HCT116 (cell line): Measurements from ENCODE around the gene KRT24. TPM values are rescaled to one million over a fixed set of nuclear protein-coding genes. Genes with fewer than 3 reads are reported as not detected.

Source experiments
- ATAC-seq: fragments of 200-7000 bp; cut with Tn5 transposase; 2 replicates; pipeline ENCODE4 v1.9.1; 2020; ENCODE audit warnings: mild to moderate bottlenecking, moderate library complexity
- BruUV-seq: library from RNA; stranded (reverse); fragments of 400-500 nt; replicated peaks from 2 replicates; lab custom pipeline; 2021; lab: Mats Ljungman, UMichigan
- CTCF ChIA-PET: fragments of 300-600 bp; sonication (Branson Sonifier 250); formaldehyde crosslinking; loops from one replicate; lab custom pipeline; 2021; ENCODE audit warnings: antibody characterized with exemption; lab: Charles Lee
- POLR2A ChIA-PET: fragments of 300-600, 350-600 bp; sonication (Branson Sonifier 250); formaldehyde crosslinking; loops from one replicate; lab custom pipeline; 2021; ENCODE audit warnings: antibody characterized with exemption; lab: Charles Lee
- RAD21 ChIA-PET, 2 experiments: fragments of 300-600 bp; sonication (Branson Sonifier 250); formaldehyde crosslinking; loops; one replicate each; lab custom pipeline; 2023; ENCODE audit warnings: low total read pairs in 2 of 2; ENCODE audit not compliant: uncharacterized antibody in 2 of 2, unreplicated experiment in 2 of 2, low non-redundant PET in 1 of 2; lab: Charles Lee
- DNase-seq: peaks from one replicate; pipeline ENCODE4 v3.0.0-alpha.2; 2010; ENCODE audit warnings: low read depth, low spot score
- H2AFZ ChIP-seq: fragments of 200-600 bp; shearing (Covaris generic), sonication (generic); 2 replicates; pipeline ENCODE4 v1.6.1; 2017; ENCODE audit warnings: low read depth, mixed run types, mixed read lengths, antibody characterized with exemption, low read length; ENCODE audit not compliant: poor library complexity, severe bottlenecking
- H3K27ac ChIP-seq: 2 replicates; pipeline ENCODE4 v1.5.1; 2012; ENCODE audit warnings: low read depth, low read length
- H3K27me3 ChIP-seq: fragments of 200-600 bp; sonication (generic); 2 replicates; pipeline ENCODE4 v1.6.1; 2016; ENCODE audit warnings: mixed run types, low read length, mixed read lengths; ENCODE audit not compliant: insufficient read depth
- H3K36me3 ChIP-seq, 2 experiments: fragments of 200-500 bp in 1 of 2; fragments of 200-600 bp in 1 of 2; sonication (Bioruptor generic) in 1 of 2; sonication (generic) in 1 of 2; 2 replicates each; pipeline versions ENCODE4 v1.5.1 to v1.6.1; 2014 to 2016; ENCODE audit warnings: low read length in 2 of 2, inconsistent platforms in 1 of 2, mixed read lengths in 1 of 2, mixed run types in 1 of 2; ENCODE audit not compliant: insufficient read depth in 2 of 2, control insufficient read depth in 1 of 2
- H3K4me1 ChIP-seq, 2 experiments: fragments of 200-600 bp in 1 of 2; sonication (generic) in 1 of 2; 2 replicates each; pipeline versions ENCODE4 v1.5.1 to v1.6.1; 2012 to 2017; ENCODE audit warnings: low read length in 2 of 2, inconsistent platforms in 1 of 2, mild to moderate bottlenecking in 1 of 2, mixed read lengths in 1 of 2, mixed run types in 1 of 2, moderate library complexity in 1 of 2; ENCODE audit not compliant: insufficient read depth in 2 of 2, control insufficient read depth in 1 of 2
- H3K4me2 ChIP-seq: fragments of 200-600 bp; sonication (generic); 2 replicates; pipeline ENCODE4 v1.6.1; 2017; ENCODE audit warnings: mixed run types, low read length, mixed read lengths
- H3K4me3 ChIP-seq, 2 experiments: fragments of 200-600 bp in 1 of 2; sonication (generic) in 1 of 2; replicated peaks in 1 of 2; 2 replicates each; pipeline ENCODE4 v1.5.1; 2011 to 2016; ENCODE audit warnings: low read length in 2 of 2, control low read depth in 1 of 2, low read depth in 1 of 2, mild to moderate bottlenecking in 1 of 2, mixed read lengths in 1 of 2, mixed run types in 1 of 2
- H3K79me2 ChIP-seq: fragments of 200-600 bp; sonication (generic); 2 replicates; pipeline ENCODE4 v1.6.1; 2017; ENCODE audit warnings: mild to moderate bottlenecking, mixed run types, low read length, moderate library complexity, mixed read lengths; ENCODE audit not compliant: insufficient read depth
- H3K9ac ChIP-seq: fragments of 200-600 bp; sonication (generic); 2 replicates; pipeline ENCODE4 v1.6.1; 2016; ENCODE audit warnings: low read length, mixed read lengths
- H3K9me2 ChIP-seq: fragments of 200-600 bp; sonication (generic), shearing (Covaris generic); 2 replicates; pipeline ENCODE4 v1.6.1; 2017; ENCODE audit warnings: mixed run types, mild to moderate bottlenecking, moderate library complexity; ENCODE audit not compliant: insufficient read depth
- H3K9me3 ChIP-seq, 2 experiments: fragments of 200-500 bp in 1 of 2; fragments of 200-600 bp in 1 of 2; sonication (Bioruptor generic) in 1 of 2; sonication (generic) in 1 of 2; 2 replicates each; pipeline ENCODE4 v1.6.1; 2014 to 2017; ENCODE audit warnings: low read length in 2 of 2, mixed read lengths in 2 of 2, inconsistent platforms in 1 of 2, low read depth in 1 of 2, mild to moderate bottlenecking in 1 of 2, mixed run types in 1 of 2, moderate library complexity in 1 of 2; ENCODE audit not compliant: control insufficient read depth in 1 of 2, insufficient read depth in 1 of 2
- H4K20me1 ChIP-seq: fragments of 200-600 bp; sonication (generic), shearing (Covaris generic); 2 replicates; pipeline ENCODE4 v1.6.1; 2017; ENCODE audit warnings: mixed run types, mild to moderate bottlenecking, moderate library complexity; ENCODE audit not compliant: insufficient read depth
- ATF3 ChIP-seq: IDR thresholded peaks from 2 replicates; pipeline ENCODE4 v1.6.1; 2012
- CBX3 ChIP-seq: IDR thresholded peaks from 2 replicates; pipeline ENCODE4 v1.6.1; 2012; ENCODE audit warnings: low read depth
- CEBPB ChIP-seq: IDR thresholded peaks from 2 replicates; pipeline ENCODE4 v1.6.1; 2012; ENCODE audit warnings: low read depth
- CTCF ChIP-seq, 3 experiments: fragments of 200-600 bp in 1 of 3; sonication (generic) in 1 of 3; IDR thresholded peaks in 2 of 3; conservative IDR thresholded peaks in 1 of 3; 2 replicates each; pipeline ENCODE4 v1.5.1; 2012 to 2017; ENCODE audit warnings: low read depth in 2 of 3, low read length in 2 of 3, antibody characterized with exemption in 1 of 3, borderline replicate concordance in 1 of 3, control low read depth in 1 of 3, mild to moderate bottlenecking in 1 of 3, mixed read lengths in 1 of 3, mixed run types in 1 of 3, moderate library complexity in 1 of 3; ENCODE audit not compliant: insufficient read depth in 1 of 3
- EGR1 ChIP-seq: IDR thresholded peaks from 2 replicates; pipeline ENCODE4 v1.6.1; 2012; ENCODE audit warnings: low read depth
- EZH2 ChIP-seq: fragments of 200-600 bp; sonication (generic); IDR thresholded peaks from 2 replicates; pipeline ENCODE4 v1.6.1; 2017; ENCODE audit warnings: antibody characterized with exemption, mixed run types
- EZH2phosphoT487 ChIP-seq: fragments of 200-600 bp; IDR thresholded peaks from 2 replicates; pipeline ENCODE4 v1.6.1; 2018; ENCODE audit warnings: antibody characterized with exemption, borderline replicate concordance
- FOSL1 ChIP-seq: IDR thresholded peaks from 2 replicates; pipeline ENCODE4 v1.6.1; 2012; ENCODE audit warnings: low read depth
- JUND ChIP-seq: IDR thresholded peaks from 2 replicates; pipeline ENCODE4 v1.6.1; 2012
- POLR2A ChIP-seq: IDR thresholded peaks from 2 replicates; pipeline ENCODE4 v1.7.0; 2011; ENCODE audit warnings: borderline replicate concordance; ENCODE audit not compliant: insufficient read depth, insufficient read length; ENCODE audit errors: extremely low read depth
- POLR2AphosphoS5 ChIP-seq: IDR thresholded peaks from 2 replicates; pipeline ENCODE4 v1.6.1; 2011; ENCODE audit warnings: mild to moderate bottlenecking, low read depth, low read length, moderate library complexity
- RAD21 ChIP-seq: IDR thresholded peaks from 2 replicates; pipeline ENCODE4 v1.6.1; 2012; ENCODE audit warnings: low read depth, mild to moderate bottlenecking
- REST ChIP-seq: IDR thresholded peaks from 2 replicates; pipeline ENCODE4 v1.6.1; 2012; ENCODE audit warnings: low read depth
- SP1 ChIP-seq: IDR thresholded peaks from 2 replicates; pipeline ENCODE4 v1.6.1; 2012; ENCODE audit warnings: low read depth
- SRF ChIP-seq: IDR thresholded peaks from 2 replicates; pipeline ENCODE4 v1.6.1; 2012; ENCODE audit warnings: low read depth
- TCF7L2 ChIP-seq: IDR thresholded peaks from 2 replicates; pipeline ENCODE4 v1.7.0; 2011; ENCODE audit warnings: borderline replicate concordance, inconsistent platforms; ENCODE audit not compliant: insufficient read depth, insufficient read length; ENCODE audit errors: extremely low read depth
- YY1 ChIP-seq: IDR thresholded peaks from 2 replicates; pipeline ENCODE4 v1.6.1; 2011; ENCODE audit warnings: low read length, low read depth, moderate library complexity, mild to moderate bottlenecking; ENCODE audit not compliant: insufficient replicate concordance; ENCODE audit errors: extremely low read depth
- ZBTB33 ChIP-seq: IDR thresholded peaks from 2 replicates; pipeline ENCODE4 v1.6.1; 2011; ENCODE audit warnings: mild to moderate bottlenecking, low read length, moderate library complexity; ENCODE audit not compliant: insufficient replicate concordance; ENCODE audit errors: extremely low read depth
- ZFX ChIP-seq: fragments of 450-650 bp; IDR thresholded peaks from 2 replicates; pipeline ENCODE4 v1.6.1; 2017
- ZNF274 ChIP-seq: fragments of 200-500 bp; sonication (Bioruptor generic); IDR thresholded peaks from 2 replicates; pipeline ENCODE4 v1.6.1; 2014; ENCODE audit warnings: mild to moderate bottlenecking, low read depth, low read length, inconsistent platforms
- intact Hi-C: fragments of 100-400 bp; cut with micrococcal nuclease; formaldehyde crosslinking; loops from 2 replicates; pipeline ENCODE4 v1.10.0; 2022
- total RNA-seq: library from RNA; stranded (reverse); gene quantifications from one replicate; pipeline ENCODE4 v1.2.1, GENCODE V29; 2021; ENCODE audit not compliant: unreplicated experiment

KRT24 gene
- total RNA-seq, 1 experiment from 2014 or later, result not detected

GRCh38 chr17:40730970-40731369 lies 27.4 kb upstream of the KRT24 start:
- Histone ChIP-seq H3K79me2 (no peaks in the 10 kb centered on the region), H3K27ac (no peak overlapping the region), H3K36me3 (no peaks in the 10 kb centered on the region), H3K9ac (no peak overlapping the region), H4K20me1 (no peaks in the 10 kb centered on the region), H3K4me1 (no peaks in the 10 kb centered on the region), H2AFZ (no peak overlapping the region), H3K4me2 (no peak overlapping the region), H3K9me2 (no peaks in the 10 kb centered on the region), H3K9me3 (no peaks in the 10 kb centered on the region), H3K27me3 (no peaks in the 10 kb centered on the region), H3K4me3 (no peak overlapping the region)
- no peak for ATAC-seq
- no peak for DNase-seq
- POLR2A ChIA-PET, result no interaction called here
- RAD21 ChIA-PET, result no interaction called here
- BruUV-seq, result no TSS peak
- CTCF ChIA-PET, result no interaction called here
- TF ChIP-seq SRF (no peak), POLR2AphosphoS5 (no peak), CEBPB (no peak), EZH2phosphoT487 (no peak), YY1 (no peak), JUND (no peak), REST (no peak), RAD21 (no peak), CBX3 (no peak), EZH2 (no peak), ATF3 (no peak), ZNF274 (no peak), EGR1 (no peak), CTCF (IDR thresholded peaks at IDR 0.05 in 2 of 3, conservative IDR thresholded peaks at IDR 0.05 in 1 of 3; ENCODE audit: borderline replicate concordance in 1 of 3, insufficient read depth in 1 of 3, low read depth in 2 of 3, low read length in 2 of 3) (no peak), POLR2A (no peak), FOSL1 (no peak), SP1 (no peak), ZFX (no peak), TCF7L2 (no peak), ZBTB33 (no peak)
- intact Hi-C loops, result no loop called here
